WI38 (cell line): ENCODE results near the gene MLLT10.
A peak's percentile ranks its signal among the peaks of the same experiment; 100 is the strongest.

Experiments used
- H3K4me3 ChIP-seq: 2 replicates; pipeline ENCODE4 v1.5.1; 2011; ENCODE audit warnings: low read depth, mild to moderate bottlenecking, control low read depth, low read length
- TF ChIP-seq, protein P1 (sequence below): IDR thresholded peaks from 2 replicates; pipeline ENCODE4 v1.5.1; 2012; ENCODE audit warnings: low read depth, mild to moderate bottlenecking, control low read depth, low read length

Gene MLLT10

DNA sequence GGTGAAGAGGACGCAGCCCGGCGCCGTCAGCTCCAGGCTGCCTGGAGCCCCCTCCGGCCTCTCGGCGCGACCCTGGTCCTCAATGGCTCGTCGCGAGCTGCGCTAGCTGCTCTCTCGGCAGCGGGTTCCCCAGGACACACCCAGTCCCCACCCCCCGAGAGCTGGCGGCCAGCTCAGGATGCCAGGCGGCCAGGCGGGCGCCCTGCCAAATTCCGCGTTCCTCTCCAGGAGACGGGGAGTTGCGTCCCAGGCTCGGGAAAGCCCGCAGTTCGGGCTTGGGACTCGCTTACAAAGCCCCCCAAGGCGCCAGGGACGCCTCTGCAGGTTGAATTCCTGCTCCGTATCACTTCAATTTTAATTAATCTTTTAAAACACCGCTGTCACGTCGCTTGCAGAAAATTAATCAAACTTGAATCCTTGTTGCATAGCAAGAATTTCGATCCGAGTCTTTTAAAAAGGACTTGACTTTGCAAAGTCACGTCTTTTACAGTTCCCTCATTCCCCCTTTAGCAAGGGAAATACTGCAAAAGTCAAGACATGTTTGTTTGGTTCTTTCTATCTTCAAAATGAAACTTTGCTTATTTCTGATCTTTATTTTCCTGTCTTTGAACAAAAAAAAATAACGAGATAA, 36.7 kb upstream of the MLLT10 start:
- peak overlapping the region; percentile 83 for H3K4me3 ChIP-seq
- TF ChIP-seq, protein P1, sequence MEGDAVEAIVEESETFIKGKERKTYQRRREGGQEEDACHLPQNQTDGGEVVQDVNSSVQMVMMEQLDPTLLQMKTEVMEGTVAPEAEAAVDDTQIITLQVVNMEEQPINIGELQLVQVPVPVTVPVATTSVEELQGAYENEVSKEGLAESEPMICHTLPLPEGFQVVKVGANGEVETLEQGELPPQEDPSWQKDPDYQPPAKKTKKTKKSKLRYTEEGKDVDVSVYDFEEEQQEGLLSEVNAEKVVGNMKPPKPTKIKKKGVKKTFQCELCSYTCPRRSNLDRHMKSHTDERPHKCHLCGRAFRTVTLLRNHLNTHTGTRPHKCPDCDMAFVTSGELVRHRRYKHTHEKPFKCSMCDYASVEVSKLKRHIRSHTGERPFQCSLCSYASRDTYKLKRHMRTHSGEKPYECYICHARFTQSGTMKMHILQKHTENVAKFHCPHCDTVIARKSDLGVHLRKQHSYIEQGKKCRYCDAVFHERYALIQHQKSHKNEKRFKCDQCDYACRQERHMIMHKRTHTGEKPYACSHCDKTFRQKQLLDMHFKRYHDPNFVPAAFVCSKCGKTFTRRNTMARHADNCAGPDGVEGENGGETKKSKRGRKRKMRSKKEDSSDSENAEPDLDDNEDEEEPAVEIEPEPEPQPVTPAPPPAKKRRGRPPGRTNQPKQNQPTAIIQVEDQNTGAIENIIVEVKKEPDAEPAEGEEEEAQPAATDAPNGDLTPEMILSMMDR, result no peak

DNA sequence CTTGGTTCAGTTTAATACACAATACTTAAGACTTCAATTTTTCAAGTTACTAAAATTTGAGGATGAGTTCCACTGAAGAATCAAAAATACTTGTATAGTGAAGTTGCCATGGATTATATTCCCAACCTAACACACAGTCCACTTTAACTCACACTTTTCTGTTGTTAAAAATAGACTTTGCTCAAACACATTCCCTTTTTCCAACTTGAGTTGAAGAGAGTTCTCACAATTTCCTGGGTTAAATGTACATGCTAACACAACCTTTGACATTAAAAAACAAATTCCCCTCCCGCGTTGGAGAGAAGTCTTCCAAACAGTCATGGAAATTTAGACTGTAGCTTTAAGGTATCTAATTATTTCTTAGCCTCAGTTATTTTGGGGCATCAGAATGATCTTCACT, 35.7 kb upstream of the MLLT10 start:
- no peak overlapping the region for H3K4me3 ChIP-seq
- TF ChIP-seq, protein P1, result no peak

DNA sequence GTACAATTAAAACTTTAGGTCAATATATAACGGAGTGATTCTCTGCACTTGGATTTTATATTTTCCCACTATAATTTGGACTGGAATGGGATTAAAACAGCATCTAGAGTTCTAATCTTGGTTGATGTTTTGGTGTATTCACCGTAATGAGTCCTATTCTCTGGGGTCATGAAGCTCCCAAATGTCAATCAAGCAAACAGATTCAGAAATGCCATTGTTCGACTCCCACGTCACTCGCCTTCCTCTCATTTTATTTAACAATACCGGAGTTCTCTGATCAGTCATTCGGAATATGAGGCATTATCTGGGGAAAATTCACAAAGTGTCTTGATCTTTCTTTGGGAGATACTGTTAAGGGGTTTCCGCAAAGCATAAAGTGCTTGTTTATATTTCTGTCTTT, 35.0 kb upstream of the MLLT10 start:
- no peak overlapping the region for H3K4me3 ChIP-seq
- TF ChIP-seq, protein P1, result no peak

DNA sequence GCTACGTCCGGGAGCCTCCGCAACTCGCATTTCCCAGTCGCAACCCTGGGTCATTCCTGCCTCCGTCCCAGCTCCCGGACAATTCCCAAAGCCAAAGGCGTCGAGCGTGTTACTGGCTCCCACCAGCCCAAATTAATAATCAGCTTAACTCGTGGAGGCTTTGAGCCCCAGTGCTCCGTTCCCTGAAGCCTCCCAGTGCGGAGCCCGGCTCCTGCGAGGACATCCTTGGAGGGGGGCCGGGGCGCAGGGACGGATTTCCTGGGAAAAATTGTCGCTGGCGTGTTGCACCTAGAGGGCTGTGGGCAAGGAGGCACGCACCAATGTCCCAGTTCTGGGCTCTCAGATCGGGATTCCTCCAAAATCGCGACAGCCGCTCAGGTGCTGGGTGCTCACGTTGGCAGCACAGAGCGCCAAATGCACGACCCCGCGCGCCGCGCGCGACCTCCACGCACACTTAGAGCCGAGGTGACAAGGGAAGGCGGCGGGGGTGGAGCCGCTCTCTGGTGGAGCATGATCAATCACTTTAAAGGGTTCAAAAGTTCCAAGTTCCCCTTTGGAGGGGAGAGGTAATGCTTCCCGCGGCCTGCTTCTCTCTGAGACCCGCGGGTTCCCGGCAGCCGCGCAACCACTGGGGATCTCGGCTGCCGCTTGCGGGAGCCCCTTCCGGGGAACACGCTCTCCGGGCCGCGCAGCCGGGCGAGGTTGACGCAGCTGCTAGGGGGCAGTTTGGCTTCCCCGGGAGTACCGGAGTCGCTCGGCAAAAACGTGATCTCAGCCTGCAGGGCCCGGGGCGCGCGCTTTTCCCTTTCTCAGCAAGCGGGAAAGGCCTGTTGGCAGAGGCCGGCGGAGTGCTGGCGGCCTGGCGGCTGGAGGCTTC, 34.1 kb upstream of the MLLT10 start:
- H3K4me3 ChIP-seq, result no peak overlapping the region
- TF ChIP-seq, protein P1, result no peak

DNA sequence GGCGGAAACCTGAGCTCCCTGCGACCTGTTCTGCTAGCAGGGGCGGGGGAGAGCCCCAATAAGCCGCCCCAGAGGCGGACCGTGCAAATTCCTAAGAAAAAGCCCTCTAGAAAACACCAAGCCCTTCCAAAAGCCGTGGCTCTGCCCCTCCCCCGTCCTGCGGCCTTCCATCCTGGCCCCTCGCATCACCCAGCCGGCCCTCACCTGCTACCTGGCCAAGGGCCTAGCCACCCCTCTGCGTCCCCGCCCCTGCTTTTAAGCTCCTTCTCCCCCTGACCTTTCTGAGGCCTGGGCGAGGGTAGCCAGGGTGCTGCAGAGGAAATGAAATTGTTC, 33.5 kb upstream of the MLLT10 start:
- TF ChIP-seq, protein P1, result no peak

DNA sequence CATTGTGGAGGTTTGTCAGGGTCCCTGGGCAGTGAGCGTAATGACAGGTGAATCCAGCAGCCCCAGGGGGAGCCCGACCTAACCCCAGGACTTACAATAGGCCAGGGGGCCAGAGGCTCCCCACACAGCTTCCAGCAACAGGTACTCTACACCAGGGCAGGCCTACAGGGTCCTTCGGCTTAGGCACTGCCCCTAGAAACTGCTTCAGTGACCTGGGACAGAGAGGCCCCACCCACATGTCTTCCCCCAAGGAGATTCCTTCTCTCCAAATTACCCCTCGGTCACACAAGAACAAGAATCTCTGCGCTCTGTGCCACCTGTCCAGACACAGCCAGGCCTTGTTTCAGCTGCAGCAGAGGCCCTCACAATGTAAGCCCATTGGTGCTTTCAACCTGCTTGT, 32.9 kb upstream of the MLLT10 start:
- H3K4me3 ChIP-seq, result no peak overlapping the region
- TF ChIP-seq, protein P1, result no peak

More for the DNA sequence above, 33.5 kb upstream of the MLLT10 start:
- H3K4me3 ChIP-seq, result no peak overlapping the region

DNA sequence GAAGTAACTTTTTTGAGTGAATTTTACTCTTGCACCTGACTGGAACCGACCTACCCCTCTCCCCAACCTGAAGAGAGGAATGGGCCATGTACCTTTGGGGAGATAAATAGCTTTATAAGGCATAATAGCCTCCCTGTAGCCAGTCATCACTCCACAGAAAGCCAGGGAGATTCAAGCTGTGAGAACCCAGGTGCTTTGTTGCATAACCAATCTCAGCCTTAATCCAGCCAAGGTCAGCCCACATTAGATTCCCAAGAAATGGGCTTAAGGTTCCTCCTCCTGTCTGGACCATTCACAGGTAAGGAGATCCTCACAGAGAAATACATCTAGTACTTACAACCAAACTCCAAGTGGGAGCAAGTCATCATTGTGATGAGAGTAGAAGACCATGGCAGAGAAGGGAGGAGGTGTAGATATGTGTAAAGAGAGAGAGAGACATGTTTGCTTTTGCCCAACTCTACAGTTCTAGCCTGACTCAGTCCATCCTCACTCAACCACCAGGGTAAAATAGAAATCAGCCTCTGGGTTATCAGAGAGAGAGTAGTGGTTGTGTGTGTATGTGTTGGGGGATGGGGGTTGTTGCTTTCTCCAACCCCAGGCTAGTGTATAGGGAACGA, 32.2 kb upstream of the MLLT10 start:
- H3K4me3 ChIP-seq, result no peak overlapping the region
- TF ChIP-seq, protein P1, result no peak
